ENCODE measurements around the gene TIFAB.

TIFAB gene

GRCh38 chr5:135481909-135482311, 29.8 kb upstream of the TIFAB start:
- no peak for DNase-seq (ENCODE audit: low spot score)

- no peak for DNase-seq (ENCODE audit: low spot score)
Observed at GRCh38 chr5:135481387-135481786, 29.2 kb upstream of the TIFAB start.

- no peak for DNase-seq (ENCODE audit: low spot score)
Observed at GRCh38 chr5:135480511-135480910, 28.4 kb upstream of the TIFAB start.

- peak; percentile 29 for DNase-seq (ENCODE audit: low spot score)
Observed at GRCh38 chr5:135478938-135479337, 26.8 kb upstream of the TIFAB start.

- no peak for DNase-seq (ENCODE audit: low spot score)
Observed at GRCh38 chr5:135477613-135478066, 25.5 kb upstream of the TIFAB start.

- no peak for DNase-seq (ENCODE audit: low spot score)
Observed at GRCh38 chr5:135476615-135477581, 24.7 kb upstream of the TIFAB start.

GRCh38 chr5:135473956-135474670, 22.0 kb upstream of the TIFAB start:
- DNase-seq (ENCODE audit: low spot score): no peak

GRCh38 chr5:135472141-135472540, 20.0 kb upstream of the TIFAB start:
- DNase-seq (ENCODE audit: low spot score): no peak

GRCh38 chr5:135471726-135472125, 19.6 kb upstream of the TIFAB start:
- no peak for DNase-seq (ENCODE audit: low spot score)

GRCh38 chr5:135469911-135470310, 17.8 kb upstream of the TIFAB start:
- DNase-seq (ENCODE audit: low spot score): no peak

GRCh38 chr5:135468541-135468940, 16.4 kb upstream of the TIFAB start:
- no peak for DNase-seq (ENCODE audit: low spot score)

- DNase-seq (ENCODE audit: low spot score): no peak
Observed at GRCh38 chr5:135467871-135468485, 15.8 kb upstream of the TIFAB start.

GRCh38 chr5:135467051-135467625, 15.0 kb upstream of the TIFAB start:
- no peak for DNase-seq (ENCODE audit: low spot score)

GRCh38 chr5:135466178-135467050, 14.3 kb upstream of the TIFAB start:
- peak; percentile 91 for DNase-seq (ENCODE audit: low spot score)

GRCh38 chr5:135465391-135466122, 13.4 kb upstream of the TIFAB start:
- no peak for DNase-seq (ENCODE audit: low spot score)

GRCh38 chr5:135462304-135462703, 10.2 kb upstream of the TIFAB start:
- DNase-seq (ENCODE audit: low spot score): peak; percentile 88

GRCh38 chr5:135461481-135462151, 9.5 kb upstream of the TIFAB start:
- no peak for DNase-seq (ENCODE audit: low spot score)

- no peak for DNase-seq (ENCODE audit: low spot score)
Observed at GRCh38 chr5:135460246-135461033, 8.3 kb upstream of the TIFAB start.

GRCh38 chr5:135458921-135459331, 6.8 kb upstream of the TIFAB start:
- DNase-seq (ENCODE audit: low spot score): no peak

All from iPS-NIHi11 (cell line).